Liver (tissue), 9 donors: ENCODE measurements around the gene SLC27A5. TPM values are rescaled to one million over a fixed set of nuclear protein-coding genes. Genes with fewer than 3 reads are reported as not detected.
A peak's percentile ranks its signal among the peaks of the same experiment; 100 is the strongest.

Source experiments
- DNase-seq: peaks from one replicate; pipeline ENCODE4 v3.0.0-alpha.2; 2017; ENCODE audit warnings: low spot score
- H3K27ac ChIP-seq, 2 donors: one replicate each; pipeline ENCODE4 v1.7.0; 2013; ENCODE audit warnings: inconsistent platforms in 2 of 2, low read length in 2 of 2, control low read depth in 1 of 2, low read depth in 1 of 2, mild to moderate bottlenecking in 1 of 2
- H3K27me3 ChIP-seq, 4 donors: one replicate each; pipeline versions ENCODE4 v1.6.1 to v1.7.0; 2013; ENCODE audit warnings: low read length in 3 of 4, inconsistent platforms in 1 of 4, mild to moderate bottlenecking in 1 of 4, moderate library complexity in 1 of 4; ENCODE audit not compliant: control insufficient read depth in 4 of 4, insufficient read depth in 4 of 4
- H3K36me3 ChIP-seq, 4 donors: one replicate each; pipeline versions ENCODE4 v1.6.1 to v1.7.0; 2013; ENCODE audit warnings: low read length in 3 of 4, mild to moderate bottlenecking in 3 of 4, low read depth in 1 of 4, moderate library complexity in 1 of 4; ENCODE audit not compliant: control insufficient read depth in 4 of 4, insufficient read depth in 3 of 4
- H3K4me1 ChIP-seq, 4 donors: one replicate each; pipeline versions ENCODE4 v1.6.1 to v1.7.0; 2013; ENCODE audit warnings: low read length in 3 of 4, mild to moderate bottlenecking in 3 of 4, moderate library complexity in 1 of 4; ENCODE audit not compliant: control insufficient read depth in 4 of 4, insufficient read depth in 4 of 4
- H3K4me3 ChIP-seq, 3 donors: one replicate each; pipeline versions ENCODE4 v1.6.1 to v1.7.0; 2013; ENCODE audit warnings: low read length in 3 of 3, control low read depth in 1 of 3, low read depth in 1 of 3, mild to moderate bottlenecking in 1 of 3
- H3K9ac ChIP-seq, 2 donors: one replicate each; pipeline ENCODE4 v1.7.0; 2013; ENCODE audit warnings: low read length in 2 of 2, mild to moderate bottlenecking in 2 of 2, moderate library complexity in 2 of 2, control low read depth in 1 of 2, low read depth in 1 of 2
- H3K9me3 ChIP-seq, 4 donors: one replicate each; pipeline versions ENCODE4 v1.6.1 to v1.7.0; 2013; ENCODE audit warnings: low read length in 3 of 4; ENCODE audit not compliant: control insufficient read depth in 4 of 4
- EGR1 ChIP-seq, 2 donors: IDR thresholded peaks; 2 replicates each; pipeline ENCODE4 v1.6.1; 2016 to 2018; ENCODE audit warnings: antibody characterized with exemption in 2 of 2, low read depth in 2 of 2
- FOXA1 ChIP-seq: IDR thresholded peaks from 2 replicates; pipeline ENCODE4 v1.6.1; 2016; ENCODE audit warnings: antibody characterized with exemption
- FOXA2 ChIP-seq: IDR thresholded peaks from 2 replicates; pipeline ENCODE4 v1.6.1; 2016; ENCODE audit warnings: antibody characterized with exemption
- GABPA ChIP-seq, 2 donors: IDR thresholded peaks in 1 of 2; conservative IDR thresholded peaks in 1 of 2; 2 replicates each; pipeline ENCODE4 v1.6.1; 2016; ENCODE audit warnings: antibody characterized with exemption in 2 of 2, mild to moderate bottlenecking in 1 of 2, moderate library complexity in 1 of 2
- HNF4G ChIP-seq: IDR thresholded peaks from 2 replicates; pipeline ENCODE4 v1.6.1; 2016; ENCODE audit warnings: antibody characterized with exemption
- MAX ChIP-seq: IDR thresholded peaks from 2 replicates; pipeline ENCODE4 v1.6.1; 2016; ENCODE audit warnings: antibody characterized with exemption
- NR2F2 ChIP-seq: IDR thresholded peaks from 2 replicates; pipeline ENCODE4 v1.6.1; 2016; ENCODE audit warnings: antibody characterized with exemption
- RAD21 ChIP-seq, 2 donors: IDR thresholded peaks; 2 replicates each; pipeline ENCODE4 v1.6.1; 2016; ENCODE audit warnings: antibody characterized with exemption in 2 of 2, mild to moderate bottlenecking in 2 of 2
- REST ChIP-seq: IDR thresholded peaks from 2 replicates; pipeline ENCODE4 v1.6.1; 2016; ENCODE audit warnings: antibody characterized with exemption, mild to moderate bottlenecking
- RXRA ChIP-seq, 2 donors: IDR thresholded peaks; 2 replicates each; pipeline ENCODE4 v1.6.1; 2017 to 2018; ENCODE audit warnings: antibody characterized with exemption in 2 of 2, mild to moderate bottlenecking in 1 of 2
- SP1 ChIP-seq: IDR thresholded peaks from 2 replicates; pipeline ENCODE4 v1.6.1; 2018; ENCODE audit warnings: antibody characterized with exemption, mild to moderate bottlenecking
- TAF1 ChIP-seq: conservative IDR thresholded peaks from 2 replicates; pipeline ENCODE4 v1.6.1; 2016; ENCODE audit warnings: antibody characterized with exemption, mild to moderate bottlenecking
- YY1 ChIP-seq: IDR thresholded peaks from 2 replicates; pipeline ENCODE4 v1.6.1; 2016; ENCODE audit warnings: antibody characterized with exemption, mild to moderate bottlenecking
- whole genome bisulfite sequencing: extraction: QIAGEN DNeasy Blood & Tissue Kit; methylation state at CpG from one replicate; pipeline ENCODE4 v1.1.7; 2013; 5-methylcytosine and 5-hydroxymethylcytosine counted together
- polyA plus RNA-seq, 2 donors: library from polyadenylated mRNA; stranded (reverse) in 1 of 2; unstranded in 1 of 2; fragments of 200-250 nt in 1 of 2; fragments of >200 nt in 1 of 2; fragmentation: Nextera tagmentation in 1 of 2; extraction: Ambion mirVana in 1 of 2; gene quantifications; one replicate each; pipeline versions ENCODE4 v1.2.1 to v1.2.3, GENCODE V29; 2013 to 2015
- total RNA-seq, 2 donors: library from RNA; depleted of rRNA; stranded (reverse); fragments of >200 nt; gene quantifications; one replicate each; pipeline ENCODE4 v1.2.3, GENCODE V29; 2014
- TF ChIP-seq, protein P1 (sequence below): IDR thresholded peaks from 2 replicates; pipeline ENCODE4 v1.6.1; 2016; ENCODE audit warnings: antibody characterized with exemption
- TF ChIP-seq, protein P2 (sequence below): IDR thresholded peaks from 2 replicates; pipeline ENCODE4 v1.6.1; 2016; ENCODE audit warnings: antibody characterized with exemption
- TF ChIP-seq, protein P3 (sequence below): fragments of 150-350 bp; IDR thresholded peaks from 2 replicates; pipeline ENCODE4 v1.5.1; 2017; ENCODE audit warnings: improper control_type of control experiment, low read depth, low read length; ENCODE audit not compliant: missing input control
- donor health status: healthy.
- donor health status: healthy.
- donor health status: healthy.
- donor health status: healthy.
- donor health status: healthy.

SLC27A5 gene
- total and polyA plus RNA-seq, 4 donors, result 31.9 to 395 (median 321) TPM

- 61% methylated on average over 22 of the region's 22 CpGs for WGBS
- peak overlapping the region in 2 of 3 donors; percentile 3 for H3K4me3 ChIP-seq
- H3K9me3 ChIP-seq, result no peaks in the 10 kb centered on the region
- H3K27ac ChIP-seq, result peak overlapping the region; percentile 28 to 80
- no peak for DNase-seq
- TF ChIP-seq, protein P1, sequence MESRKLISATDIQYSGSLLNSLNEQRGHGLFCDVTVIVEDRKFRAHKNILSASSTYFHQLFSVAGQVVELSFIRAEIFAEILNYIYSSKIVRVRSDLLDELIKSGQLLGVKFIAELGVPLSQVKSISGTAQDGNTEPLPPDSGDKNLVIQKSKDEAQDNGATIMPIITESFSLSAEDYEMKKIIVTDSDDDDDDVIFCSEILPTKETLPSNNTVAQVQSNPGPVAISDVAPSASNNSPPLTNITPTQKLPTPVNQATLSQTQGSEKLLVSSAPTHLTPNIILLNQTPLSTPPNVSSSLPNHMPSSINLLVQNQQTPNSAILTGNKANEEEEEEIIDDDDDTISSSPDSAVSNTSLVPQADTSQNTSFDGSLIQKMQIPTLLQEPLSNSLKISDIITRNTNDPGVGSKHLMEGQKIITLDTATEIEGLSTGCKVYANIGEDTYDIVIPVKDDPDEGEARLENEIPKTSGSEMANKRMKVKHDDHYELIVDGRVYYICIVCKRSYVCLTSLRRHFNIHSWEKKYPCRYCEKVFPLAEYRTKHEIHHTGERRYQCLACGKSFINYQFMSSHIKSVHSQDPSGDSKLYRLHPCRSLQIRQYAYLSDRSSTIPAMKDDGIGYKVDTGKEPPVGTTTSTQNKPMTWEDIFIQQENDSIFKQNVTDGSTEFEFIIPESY, result no peak
- no peak for TF ChIP-seq HNF4G
- H3K36me3 ChIP-seq, result peaks cover 0 to 3% (median 0%) of the 10 kb centered on the region in 4 donors
- H3K27me3 ChIP-seq, result no peaks in the 10 kb centered on the region
- H3K4me1 ChIP-seq, result peaks cover 6 to 35% (median 16%) of the 10 kb centered on the region in 4 donors
- H3K9ac ChIP-seq, result no peak overlapping the region
These were observed 13.3 kb downstream of the SLC27A5 start for GRCh38 chr19:58498316-58499020.

DNA sequence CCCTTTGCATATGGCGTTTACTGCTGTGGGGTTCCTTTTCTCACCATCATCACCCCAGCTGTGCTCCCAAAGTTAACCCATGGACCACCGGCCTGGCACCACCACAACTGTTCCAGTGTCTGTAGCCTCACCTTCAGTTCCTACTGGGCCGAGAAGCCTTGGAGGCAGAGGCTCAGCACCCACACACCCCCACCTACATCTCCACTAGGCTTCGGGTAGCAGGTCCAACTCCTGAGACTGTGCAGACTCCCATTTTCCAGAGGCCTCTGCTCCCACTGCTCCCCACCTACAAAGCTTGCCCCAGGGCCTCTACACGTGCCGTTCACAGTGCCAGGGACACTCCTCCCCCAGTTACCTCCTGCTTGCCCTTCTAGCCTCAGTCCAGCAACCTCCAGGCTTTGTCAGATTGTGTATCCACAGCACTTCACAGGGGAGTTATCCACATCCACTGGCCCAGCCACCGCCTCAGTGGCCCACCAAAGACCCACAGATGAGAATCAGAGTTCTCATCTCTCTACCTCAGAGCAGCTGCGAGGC lies 14.1 kb downstream of the SLC27A5 start:
- 84% methylated on average over 8 of the region's 8 CpGs for WGBS

More for the DNA sequence above, 14.1 kb downstream of the SLC27A5 start:
- Histone ChIP-seq H3K36me3 (peaks cover 0 to 3% (median 0%) of the 10 kb centered on the region in 4 donors), H3K9me3 (no peaks in the 10 kb centered on the region), H3K27ac (no peak overlapping the region), H3K9ac (no peak overlapping the region), H3K27me3 (no peaks in the 10 kb centered on the region), H3K4me3 (no peak overlapping the region), H3K4me1 (peaks cover 6 to 33% (median 16%) of the 10 kb centered on the region in 4 donors)
- peak; percentile 33 for DNase-seq
- TF ChIP-seq, protein P2, sequence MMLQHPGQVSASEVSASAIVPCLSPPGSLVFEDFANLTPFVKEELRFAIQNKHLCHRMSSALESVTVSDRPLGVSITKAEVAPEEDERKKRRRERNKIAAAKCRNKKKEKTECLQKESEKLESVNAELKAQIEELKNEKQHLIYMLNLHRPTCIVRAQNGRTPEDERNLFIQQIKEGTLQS, result no peak
- no peak for TF ChIP-seq FOXA2
- TF ChIP-seq RAD21 (IDR thresholded peaks at IDR 0.05), result no peak
- TF ChIP-seq REST, result no peak
- TF ChIP-seq, protein P1, result no peak
- no peak for TF ChIP-seq FOXA1
- TF ChIP-seq TAF1, result no peak
- TF ChIP-seq NR2F2, result no peak
- TF ChIP-seq MAX, result no peak
- TF ChIP-seq HNF4G, result no peak
- TF ChIP-seq EGR1 (IDR thresholded peaks at IDR 0.05; ENCODE audit: low read depth in 2 of 2), result no peak
- TF ChIP-seq GABPA (IDR thresholded peaks at IDR 0.05 in 1 of 2, conservative IDR thresholded peaks at IDR 0.05 in 1 of 2), result no peak
- no peak for TF ChIP-seq SP1
- no peak for TF ChIP-seq YY1
- TF ChIP-seq, protein P3, sequence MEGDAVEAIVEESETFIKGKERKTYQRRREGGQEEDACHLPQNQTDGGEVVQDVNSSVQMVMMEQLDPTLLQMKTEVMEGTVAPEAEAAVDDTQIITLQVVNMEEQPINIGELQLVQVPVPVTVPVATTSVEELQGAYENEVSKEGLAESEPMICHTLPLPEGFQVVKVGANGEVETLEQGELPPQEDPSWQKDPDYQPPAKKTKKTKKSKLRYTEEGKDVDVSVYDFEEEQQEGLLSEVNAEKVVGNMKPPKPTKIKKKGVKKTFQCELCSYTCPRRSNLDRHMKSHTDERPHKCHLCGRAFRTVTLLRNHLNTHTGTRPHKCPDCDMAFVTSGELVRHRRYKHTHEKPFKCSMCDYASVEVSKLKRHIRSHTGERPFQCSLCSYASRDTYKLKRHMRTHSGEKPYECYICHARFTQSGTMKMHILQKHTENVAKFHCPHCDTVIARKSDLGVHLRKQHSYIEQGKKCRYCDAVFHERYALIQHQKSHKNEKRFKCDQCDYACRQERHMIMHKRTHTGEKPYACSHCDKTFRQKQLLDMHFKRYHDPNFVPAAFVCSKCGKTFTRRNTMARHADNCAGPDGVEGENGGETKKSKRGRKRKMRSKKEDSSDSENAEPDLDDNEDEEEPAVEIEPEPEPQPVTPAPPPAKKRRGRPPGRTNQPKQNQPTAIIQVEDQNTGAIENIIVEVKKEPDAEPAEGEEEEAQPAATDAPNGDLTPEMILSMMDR, result no peak
- TF ChIP-seq RXRA (IDR thresholded peaks at IDR 0.05), result no peak
